Renal cortex interstitium (tissue), 15 donors: ENCODE measurements around the gene GREM1. TPM values are rescaled to one million over a fixed set of nuclear protein-coding genes. Genes with fewer than 3 reads are reported as not detected.
A peak's percentile ranks its signal among the peaks of the same experiment; 100 is the strongest.

Source experiments
- DNase-seq, 11 donors: peaks; one replicate each; pipeline ENCODE4 v3.0.0-alpha.2; 2013; ENCODE audit warnings: low read depth in 9 of 11, low spot score in 4 of 11; ENCODE audit errors: extremely low read depth in 1 of 11
- long read RNA-seq, 16 experiments: transcript quantifications; one replicate each; lab custom pipeline, GENCODE V29; 2026
- polyA plus RNA-seq, 3 donors: library from polyadenylated mRNA; unstranded; fragments of 120-200 nt; gene quantifications; one replicate each; pipeline ENCODE4 v1.2.1, GENCODE V29; 2013; ENCODE audit not compliant: insufficient read length in 3 of 3

Gene GREM1
- polyA plus RNA-seq, result under 1 TPM; 0.12 to 0.52 (median 0.20) TPM
- long read RNA-seq, donor 1, result 0 reads
- long read RNA-seq, donor 2, result 0 reads
- long read RNA-seq, donor 3, result 0 reads
- long read RNA-seq, donor 4, result 0 reads
- long read RNA-seq, donor 5, result 0 reads
- long read RNA-seq, donor 6, result 0 reads
- long read RNA-seq, donor 7, result 0 reads
- long read RNA-seq, donor 8, result 0 reads
- long read RNA-seq, donor 9, result 0 reads
- long read RNA-seq, donor 10, full-length matches to known transcripts, result 1 of 1 reads
- long read RNA-seq, donor 10, partial matches to known transcripts, result 0 of 1 reads
- long read RNA-seq, donor 10, other reads (novel, unspliced or antisense), result 0 of 1 reads
- long read RNA-seq, donor 11, result 0 reads
- long read RNA-seq, donor 12, result 0 reads
- long read RNA-seq, donor 13, result 0 reads
- long read RNA-seq, donor 14, result 0 reads
- long read RNA-seq, donor 15, result 0 reads
- long read RNA-seq, donor 16, result 0 reads

DNA sequence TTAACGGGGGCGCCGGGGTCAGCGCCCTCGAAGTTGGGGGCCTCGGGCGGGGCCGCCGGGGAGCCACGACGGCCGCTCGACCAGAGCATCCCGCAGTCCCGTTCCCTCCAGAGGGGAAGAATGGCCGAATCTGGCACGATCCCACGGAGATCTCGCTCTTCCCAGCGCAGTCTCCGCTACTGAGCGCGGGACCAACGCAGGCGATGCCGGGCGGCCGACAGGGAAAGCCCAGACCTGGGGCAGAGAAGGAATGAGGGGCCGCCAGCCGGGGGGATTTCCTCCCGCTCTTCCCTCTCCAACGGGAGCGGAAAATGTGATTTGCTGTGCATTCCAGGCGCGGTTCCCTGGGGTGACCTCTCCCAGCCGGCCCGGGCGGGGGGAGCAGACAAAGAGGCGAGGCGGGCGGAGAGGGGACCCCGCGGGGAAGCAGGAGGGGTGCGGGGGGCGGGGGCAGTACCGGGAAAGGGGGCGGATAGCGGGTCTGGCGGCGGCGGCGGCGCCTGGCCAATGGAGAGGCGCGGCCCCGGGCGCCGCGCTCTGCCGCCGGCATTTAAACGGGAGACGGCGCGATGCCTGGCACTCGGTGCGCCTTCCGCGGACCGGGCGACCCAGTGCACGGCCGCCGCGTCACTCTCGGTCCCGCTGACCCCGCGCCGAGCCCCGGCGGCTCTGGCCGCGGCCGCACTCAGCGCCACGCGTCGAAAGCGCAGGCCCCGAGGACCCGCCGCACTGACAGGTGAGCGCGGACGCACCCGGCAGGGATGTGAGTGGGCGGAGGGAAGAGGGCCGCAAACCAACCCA is at the start of gene GREM1:
TSS of gene GREM1 (plus strand) at position 579 of the 801 bp plus-strand sequence. CDS start 12,687 bp downstream, outside the sequence.
- DNase-seq, result peak in 1 of 11 donors; percentile 18

DNA sequence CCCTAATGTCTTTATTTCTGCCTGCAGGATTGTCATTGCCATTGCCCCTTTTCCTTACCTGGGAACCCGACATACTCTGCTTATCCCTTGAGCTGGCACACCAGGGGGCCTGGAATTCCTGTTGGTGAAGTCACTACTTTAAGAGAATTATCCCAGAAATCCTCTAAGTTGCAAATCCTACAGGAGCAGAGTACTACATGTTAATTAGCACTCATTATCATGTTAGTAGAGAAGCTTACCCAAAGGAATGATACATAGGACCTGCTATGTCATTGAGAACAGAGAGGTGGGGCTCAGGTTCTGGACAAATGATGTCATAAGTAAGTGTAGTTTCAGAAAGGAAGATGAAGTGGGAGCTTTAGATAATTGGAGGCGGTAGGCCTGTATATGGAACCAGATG is 48.9 kb upstream of the GREM1 start:
- no peak for DNase-seq

DNA sequence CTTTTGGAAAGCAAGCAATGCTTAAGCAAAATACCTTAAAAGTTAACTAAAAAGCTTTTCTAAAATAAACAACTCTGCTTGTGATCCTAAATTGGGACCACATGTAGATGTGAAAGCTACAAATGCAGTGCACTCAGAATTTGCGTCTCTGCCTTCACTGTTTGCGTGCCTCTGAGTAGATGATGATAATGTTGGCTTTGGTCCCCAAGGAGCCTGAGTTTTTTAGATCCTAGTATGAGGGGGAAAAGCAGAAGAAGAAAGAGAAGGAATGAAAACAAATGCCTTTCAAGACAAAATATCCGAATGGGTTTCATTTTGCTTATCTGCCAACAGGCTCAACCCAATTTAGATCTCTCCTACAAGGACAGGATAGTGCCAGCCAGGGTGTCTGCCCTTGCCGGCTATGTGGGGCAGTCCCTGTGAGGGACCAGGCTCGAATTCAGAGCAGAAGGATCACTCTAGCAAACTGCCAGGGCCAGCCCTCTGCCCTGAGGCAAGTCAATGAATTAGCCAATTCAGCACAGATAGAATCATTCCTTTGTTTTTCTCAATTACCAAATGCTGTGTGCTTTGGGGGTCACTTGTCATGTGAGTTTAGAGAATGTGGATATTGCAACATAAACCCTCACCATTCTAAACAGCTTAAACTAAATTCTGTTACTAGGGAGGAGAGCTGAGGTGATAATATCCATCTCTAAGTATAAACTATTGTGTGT is 47.8 kb upstream of the GREM1 start:
- DNase-seq, result no peak

GRCh38 chr15:32670623-32671022 is 47.2 kb upstream of the GREM1 start:
- DNase-seq, result no peak

DNA sequence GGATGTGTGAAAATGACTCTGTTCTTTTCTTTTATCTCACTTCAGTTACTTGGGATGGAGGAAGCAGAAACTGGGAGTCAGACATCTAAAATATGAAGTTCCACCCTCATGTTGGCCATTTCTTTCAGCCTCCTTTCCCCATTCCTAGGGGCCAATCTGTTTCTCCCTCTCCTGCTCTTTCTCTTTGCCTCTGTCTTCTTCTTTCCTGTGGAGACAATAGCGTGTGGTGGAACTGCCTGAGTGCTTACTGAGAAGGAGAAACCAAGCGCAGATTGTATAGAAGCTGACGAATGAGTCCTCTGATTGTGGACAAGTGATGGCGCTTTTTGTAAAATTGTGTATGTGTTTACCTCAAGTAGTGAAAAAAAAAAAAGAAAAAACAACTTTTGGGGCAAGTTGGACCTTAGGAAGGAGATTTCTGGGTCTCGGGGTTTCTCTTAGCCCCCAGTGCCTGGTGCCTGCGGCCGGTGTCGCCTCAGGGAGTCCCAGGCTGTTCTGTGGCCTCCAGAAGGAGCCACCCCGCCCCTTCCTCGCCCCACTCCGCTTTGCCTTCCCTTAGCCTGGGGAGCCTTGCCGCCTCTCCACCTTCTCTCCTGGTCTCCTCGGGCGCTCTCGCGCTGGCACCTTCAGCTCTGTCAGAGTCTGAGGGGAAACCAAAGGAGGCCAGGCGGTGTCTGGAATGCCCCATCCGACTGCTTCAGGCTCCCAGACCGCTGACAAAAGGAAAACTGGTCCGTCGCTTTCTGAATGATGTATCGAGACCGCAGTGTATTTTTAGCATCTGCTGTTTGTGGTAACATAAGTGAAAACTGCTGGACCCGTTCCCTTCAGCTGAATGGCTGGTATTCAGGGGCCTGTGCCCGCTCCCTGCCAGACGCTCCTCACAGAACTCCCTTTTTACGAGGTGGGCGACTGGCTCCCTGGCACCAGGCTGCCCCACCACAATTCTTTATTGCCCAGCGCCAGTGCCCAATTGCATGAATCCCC is 46.2 kb upstream of the GREM1 start:
- no peak for DNase-seq

- no peak for DNase-seq
Measured at GRCh38 chr15:32674681-32675080, 43.1 kb upstream of the GREM1 start.

GRCh38 chr15:32675466-32675865 is 42.3 kb upstream of the GREM1 start:
- DNase-seq, result no peak

GRCh38 chr15:32676169-32676568 is 41.6 kb upstream of the GREM1 start:
- no peak for DNase-seq

- DNase-seq, result no peak
Measured at GRCh38 chr15:32677238-32677750, 40.5 kb upstream of the GREM1 start.

- no peak for DNase-seq
Measured at GRCh38 chr15:32679298-32679690, 38.5 kb upstream of the GREM1 start.

DNA sequence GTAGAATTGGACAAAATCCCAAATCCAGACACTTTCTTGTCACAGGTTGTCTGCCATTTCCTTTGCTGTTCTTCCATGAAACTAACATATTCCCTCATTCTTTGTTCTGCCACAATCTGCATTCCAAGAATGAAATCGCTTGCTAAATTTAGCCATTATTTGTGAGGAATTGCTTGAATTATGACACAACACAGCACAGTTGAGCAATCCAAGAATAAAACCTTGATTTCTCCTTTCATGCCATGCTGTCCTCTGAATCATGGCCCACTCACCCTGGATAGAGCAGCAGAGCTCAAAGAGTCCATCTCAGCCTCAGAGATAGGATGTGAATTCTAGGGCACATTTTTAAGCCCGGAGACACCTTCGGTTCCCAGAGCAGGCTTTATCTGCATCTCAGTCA is 35.2 kb upstream of the GREM1 start:
- no peak for DNase-seq

- DNase-seq, result no peak
Measured at GRCh38 chr15:32682977-32683630, 34.7 kb upstream of the GREM1 start.

DNA sequence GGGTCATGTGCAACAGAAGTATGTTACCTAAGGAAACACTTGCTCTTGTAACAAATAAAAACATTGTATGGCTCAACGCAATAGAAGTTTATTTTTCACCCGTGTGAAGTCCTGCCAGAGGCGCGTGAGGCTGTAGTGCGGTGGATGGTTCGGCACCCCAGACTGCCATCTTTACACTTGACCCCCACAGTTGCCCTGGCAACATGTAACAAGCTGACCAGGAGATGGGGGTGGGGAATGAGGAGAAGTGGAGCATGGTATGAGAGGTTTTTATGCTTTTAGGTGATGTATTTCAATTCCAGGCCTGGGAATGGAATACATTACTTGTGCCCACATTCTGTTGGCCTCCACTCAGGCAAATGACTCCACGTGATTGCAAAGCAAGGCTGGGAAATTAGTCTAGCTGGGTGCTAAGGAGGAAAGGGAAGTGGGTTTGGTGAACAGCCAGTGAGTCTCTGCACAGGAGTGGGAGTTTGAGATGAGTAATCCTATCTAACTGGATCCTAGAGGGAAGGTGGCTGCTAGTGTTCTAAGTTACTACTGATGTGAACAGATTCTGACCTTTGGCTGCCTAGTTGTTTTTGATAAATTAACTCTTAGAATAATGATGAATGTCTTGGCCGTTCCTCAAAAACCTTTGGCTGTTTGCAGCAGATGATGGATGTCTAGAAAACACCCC is 33.8 kb upstream of the GREM1 start:
- DNase-seq, result no peak

GRCh38 chr15:32685576-32685975 is 32.2 kb upstream of the GREM1 start:
- DNase-seq, result no peak

DNA sequence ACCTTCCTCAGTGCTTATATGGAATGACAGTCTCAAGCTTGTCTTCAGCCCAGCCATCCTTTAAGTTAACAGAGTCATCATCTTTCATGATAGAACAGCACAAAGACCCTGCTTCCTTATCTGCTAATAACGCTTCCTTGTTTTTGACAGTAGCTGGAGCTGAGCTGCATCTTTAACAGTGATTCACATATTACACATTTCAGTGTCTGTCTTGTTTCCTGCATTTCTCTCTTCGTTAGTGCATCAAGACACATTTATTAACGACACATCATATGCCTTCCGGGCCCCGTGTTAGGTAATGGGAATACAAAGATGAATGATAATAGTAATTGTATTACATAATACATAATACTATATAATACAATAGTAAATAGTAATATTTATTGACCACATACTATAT is 30.2 kb upstream of the GREM1 start:
- no peak for DNase-seq

- DNase-seq, result no peak
Measured at GRCh38 chr15:32688151-32688639, 29.6 kb upstream of the GREM1 start.
